GM18867 (cell line): ENCODE results near the gene SEC14L2.

Experiments
- ATAC-seq: cut with Tn5 transposase; IDR thresholded peaks from one replicate; pipeline ENCODE4 v1.9.1; 2021; ENCODE audit warnings: mild to moderate bottlenecking, moderate library complexity; ENCODE audit not compliant: unreplicated experiment

SEC14L2 gene

GRCh38 chr22:30396871-30397655, at the start of gene SEC14L2:
TSS of gene SEC14L2 (plus strand) at chr22:30397018. CDS start at chr22:30397117, 99 bp downstream.
- no peak for ATAC-seq

- ATAC-seq = no peak
Measured at GRCh38 chr22:30347255-30347892, 49.4 kb upstream of the SEC14L2 start.

GRCh38 chr22:30348404-30348803, 48.4 kb upstream of the SEC14L2 start:
- no peak for ATAC-seq

- ATAC-seq = no peak
Measured at GRCh38 chr22:30348809-30349208, 48.0 kb upstream of the SEC14L2 start.

GRCh38 chr22:30351226-30351625, 45.6 kb upstream of the SEC14L2 start:
- ATAC-seq = no peak

- no peak for ATAC-seq
Measured at GRCh38 chr22:30354644-30355043, 42.2 kb upstream of the SEC14L2 start.

GRCh38 chr22:30356449-30357235, 40.2 kb upstream of the SEC14L2 start, which contains the start of the genes CCDC157 and SF3A1:
TSS of gene CCDC157 (plus strand) at chr22:30357007. CDS start at chr22:30366001, 8,994 bp downstream.
TSS of gene SF3A1 (minus strand) at chr22:30356894. CDS start at chr22:30356792, 102 bp downstream.
- peak; percentile 91 for ATAC-seq

- no peak for ATAC-seq
Measured at GRCh38 chr22:30357236-30357570, 39.6 kb upstream of the SEC14L2 start.

- no peak for ATAC-seq
Measured at GRCh38 chr22:30357650-30358215, 39.1 kb upstream of the SEC14L2 start.

- no peak for ATAC-seq
Measured at GRCh38 chr22:30358541-30358940, 38.3 kb upstream of the SEC14L2 start.

- ATAC-seq = no peak
Measured at GRCh38 chr22:30361916-30362650, 34.7 kb upstream of the SEC14L2 start.

GRCh38 chr22:30362651-30363281, 34.1 kb upstream of the SEC14L2 start:
- ATAC-seq = no peak

- ATAC-seq = no peak
Measured at GRCh38 chr22:30365891-30366290, 30.9 kb upstream of the SEC14L2 start.

GRCh38 chr22:30368420-30368819, 28.4 kb upstream of the SEC14L2 start:
- no peak for ATAC-seq

- no peak for ATAC-seq
Measured at GRCh38 chr22:30370641-30371230, 26.1 kb upstream of the SEC14L2 start.

GRCh38 chr22:30371321-30371720, 25.5 kb upstream of the SEC14L2 start:
- no peak for ATAC-seq

GRCh38 chr22:30371981-30372380, 24.8 kb upstream of the SEC14L2 start:
- ATAC-seq = no peak

- ATAC-seq = no peak
Measured at GRCh38 chr22:30372915-30373314, 23.9 kb upstream of the SEC14L2 start.
